PC-9 (cell line): ENCODE results near the gene SPARCL1.

Experiments
- CTCF ChIP-seq: fragments of 200-600 bp; sonication (generic); conservative IDR thresholded peaks from 2 replicates; pipeline ENCODE4 v1.6.1; 2017; ENCODE audit warnings: mixed run types, antibody characterized with exemption, mild to moderate bottlenecking, moderate library complexity
- EZH2 ChIP-seq: fragments of 200-600 bp; sonication (generic); IDR thresholded peaks from 2 replicates; pipeline ENCODE4 v1.8.0; 2017; ENCODE audit warnings: antibody characterized with exemption, low read depth

- no peak for TF ChIP-seq CTCF
- no peak for TF ChIP-seq EZH2
These were observed 16.8 kb downstream of the SPARCL1 start for GRCh38 chr4:87512400-87512799.
